ENCODE measurements around the gene AQP5. TPM values are rescaled to one million over a fixed set of nuclear protein-coding genes. Genes with fewer than 3 reads are reported as not detected.

AQP5 gene
- total RNA-seq: not detected in 2 replicates

- DNase-seq (ENCODE audit: extremely low read depth, low read depth, low spot score): no peak
These were observed at the start of gene AQP5 for GRCh38 chr12:49961111-49961922. TSS of gene AQP5 (plus strand) at chr12:49961872. CDS start at chr12:49962018, 146 bp downstream.

DNA sequence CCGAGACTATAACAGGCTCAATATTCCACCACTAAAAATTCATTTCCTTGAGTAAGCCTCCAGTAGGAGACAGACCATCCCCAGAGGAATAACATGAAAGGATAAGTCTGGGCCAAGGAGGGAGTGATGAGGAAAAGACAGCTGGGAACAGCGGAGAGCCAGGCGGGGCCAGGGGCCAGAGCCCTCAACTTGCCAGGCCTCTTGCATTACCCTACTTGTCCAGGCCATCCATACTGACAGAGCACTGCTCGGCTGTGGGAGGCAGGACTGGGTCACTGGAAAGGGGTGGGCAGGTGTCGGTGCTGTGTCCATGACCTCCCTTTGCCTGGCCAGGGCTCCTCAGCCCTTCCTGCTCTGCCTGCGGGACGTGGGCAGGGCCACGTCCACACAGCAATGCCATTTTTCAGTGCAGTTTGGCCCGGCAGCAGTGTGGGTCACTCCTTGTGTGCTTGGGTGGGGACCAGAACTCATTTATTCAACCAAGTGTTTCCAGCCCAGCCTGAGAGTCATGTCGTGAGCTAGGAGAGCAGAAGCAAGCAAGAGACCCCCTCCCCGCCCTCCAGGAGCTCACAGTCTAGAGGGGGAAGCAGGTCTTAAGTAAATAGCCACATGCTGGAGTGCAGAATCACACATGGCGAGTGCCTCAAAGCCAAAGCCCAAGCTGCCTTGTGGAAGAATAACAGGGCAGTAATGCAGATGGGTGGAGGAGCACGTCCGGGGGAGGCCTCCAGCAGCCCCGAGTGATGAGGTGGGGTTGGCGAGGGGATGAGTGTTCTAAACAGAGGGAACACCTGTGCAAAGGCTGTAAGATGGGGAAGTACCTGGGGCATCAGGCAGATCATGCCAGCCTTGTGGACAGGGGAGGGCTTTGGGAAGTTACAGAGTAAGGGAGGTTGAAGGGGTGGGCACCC is 49.1 kb upstream of the AQP5 start:
- DNase-seq (ENCODE audit: extremely low read depth, low read depth, low spot score): no peak

GRCh38 chr12:49916129-49916919 is 45.3 kb upstream of the AQP5 start:
- no peak for DNase-seq (ENCODE audit: extremely low read depth, low read depth, low spot score)

GRCh38 chr12:49917166-49917787 is 44.4 kb upstream of the AQP5 start:
- no peak for DNase-seq (ENCODE audit: extremely low read depth, low read depth, low spot score)

DNA sequence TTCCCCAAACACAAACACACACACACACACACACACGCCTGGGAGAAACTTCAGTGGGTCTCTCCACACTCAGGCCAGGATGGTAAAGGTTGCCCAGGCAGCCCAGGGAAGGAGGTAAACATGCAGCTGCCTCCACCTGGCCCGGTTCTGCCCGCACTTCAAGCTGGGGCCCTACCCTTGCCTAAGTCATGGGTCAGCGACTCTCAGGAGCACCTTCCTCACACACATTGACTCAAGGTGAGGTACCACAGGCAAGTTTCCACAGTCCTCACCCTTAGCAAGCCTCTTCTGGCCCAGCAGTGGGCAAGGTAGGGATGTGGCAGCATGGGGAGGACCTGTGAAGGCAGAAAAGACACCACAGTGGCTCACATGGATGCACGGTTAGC is 43.9 kb upstream of the AQP5 start:
- no peak for DNase-seq (ENCODE audit: extremely low read depth, low read depth, low spot score)

- peak; percentile 20 for DNase-seq (ENCODE audit: extremely low read depth, low read depth, low spot score)
These were observed 41.3 kb upstream of the AQP5 start for GRCh38 chr12:49920241-49920914.

DNA sequence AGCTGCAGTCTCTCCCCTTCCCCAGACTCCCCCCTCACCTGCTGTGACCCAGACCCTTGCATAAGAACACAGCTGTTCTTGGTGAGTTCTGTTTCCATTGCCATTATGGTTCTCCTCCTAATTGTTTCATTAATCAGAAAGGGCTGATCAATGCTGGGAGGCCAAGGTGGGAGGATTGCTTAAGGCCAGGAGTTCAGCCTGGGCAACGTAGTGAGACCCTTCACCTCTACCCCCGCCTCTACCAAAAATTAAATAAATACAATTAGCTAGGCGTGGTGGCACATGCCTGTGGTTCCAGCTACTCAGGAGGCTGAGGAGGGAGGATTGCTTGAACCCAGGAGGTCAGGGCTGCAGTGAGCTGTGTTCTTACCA is 40.8 kb upstream of the AQP5 start:
- DNase-seq (ENCODE audit: extremely low read depth, low read depth, low spot score): no peak

DNA sequence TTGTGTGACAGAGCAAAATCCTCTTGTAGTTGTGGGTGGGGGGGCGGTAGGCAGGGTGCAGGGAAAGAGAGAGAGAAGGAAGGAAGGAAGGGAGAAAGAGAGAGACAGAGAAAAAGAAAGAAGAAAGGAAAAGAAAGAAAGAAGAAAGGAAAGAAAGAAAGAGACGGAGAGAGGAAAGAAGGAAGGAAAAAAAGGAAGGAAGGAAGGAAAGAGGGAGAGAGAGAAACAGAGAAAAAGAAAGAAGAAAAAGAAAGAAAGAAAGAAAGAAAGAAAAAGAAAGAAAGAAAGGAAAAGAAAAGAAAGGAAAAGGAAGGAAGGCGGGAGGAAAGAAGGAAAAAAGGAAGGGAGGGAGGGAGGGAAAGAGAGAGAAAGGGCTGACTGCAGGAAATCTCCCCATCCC is 40.4 kb upstream of the AQP5 start:
- no peak for DNase-seq (ENCODE audit: extremely low read depth, low read depth, low spot score)

GRCh38 chr12:49921936-49922335 is 39.7 kb upstream of the AQP5 start:
- no peak for DNase-seq (ENCODE audit: extremely low read depth, low read depth, low spot score)

DNA sequence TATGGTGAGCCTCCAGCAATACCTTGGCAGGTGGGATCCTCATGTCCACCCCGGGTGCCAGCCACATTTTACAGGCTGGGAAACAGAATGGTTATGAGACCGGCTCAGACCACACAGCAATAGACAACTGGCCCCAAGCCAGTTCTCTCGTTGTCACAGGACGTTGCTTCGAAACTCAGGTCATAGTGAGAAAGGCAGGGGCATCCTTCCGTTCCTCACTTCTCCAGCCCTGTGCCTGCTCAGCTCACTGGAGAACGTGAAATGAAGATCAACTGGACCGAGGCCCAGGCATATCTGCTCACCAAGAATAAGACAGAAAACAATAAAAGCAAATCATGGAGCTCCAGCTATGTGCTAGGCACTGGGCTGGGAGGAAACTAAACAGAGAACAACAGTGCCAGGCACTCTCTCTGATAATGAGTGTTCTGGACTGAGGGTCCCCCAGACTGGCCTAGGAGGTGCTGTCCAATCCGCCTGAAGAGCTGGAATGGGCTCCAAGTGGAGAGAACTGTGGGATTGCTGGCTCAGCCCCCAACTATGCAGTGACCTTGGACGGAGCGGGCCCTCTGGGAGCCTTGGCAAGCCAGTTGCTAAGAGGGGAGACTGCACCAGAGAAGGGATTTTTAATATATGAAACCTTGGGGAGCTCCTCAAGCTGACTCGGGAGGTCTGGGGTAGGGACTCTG is 39.2 kb upstream of the AQP5 start:
- no peak for DNase-seq (ENCODE audit: extremely low read depth, low read depth, low spot score)

DNA sequence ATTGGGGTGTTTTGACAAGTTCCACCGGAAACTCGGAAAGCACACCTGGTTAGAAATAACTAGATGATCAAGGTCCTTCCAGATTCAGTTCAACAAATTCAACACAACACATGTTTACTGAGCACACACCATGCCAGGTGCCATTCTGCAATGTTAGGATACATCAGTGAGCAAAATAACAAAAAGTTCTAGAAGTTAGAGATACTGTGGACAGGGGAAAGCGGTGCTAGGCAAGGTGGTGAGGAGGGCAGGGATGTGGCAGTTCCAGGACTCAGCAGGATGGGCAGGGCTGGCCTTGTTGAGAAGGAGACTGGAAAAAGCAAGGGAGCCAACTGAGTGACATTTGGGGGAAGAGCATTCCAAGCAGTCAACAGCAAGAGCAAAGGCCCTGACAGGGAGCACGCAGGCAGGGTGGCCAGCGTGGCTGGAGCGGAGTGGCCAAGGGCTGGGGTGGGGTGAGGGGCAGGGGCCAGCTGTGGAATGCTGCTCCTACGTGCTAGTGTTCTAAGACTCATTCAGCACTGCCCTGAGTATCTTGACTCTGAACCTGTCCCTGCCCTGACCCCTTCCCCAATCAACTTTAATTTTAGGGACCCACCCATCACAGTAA is 38.5 kb upstream of the AQP5 start:
- DNase-seq (ENCODE audit: extremely low read depth, low read depth, low spot score): no peak

GRCh38 chr12:49923880-49924556 is 37.7 kb upstream of the AQP5 start:
- no peak for DNase-seq (ENCODE audit: extremely low read depth, low read depth, low spot score)

- DNase-seq (ENCODE audit: extremely low read depth, low read depth, low spot score): no peak
These were observed 36.9 kb upstream of the AQP5 start for GRCh38 chr12:49924628-49925246.

DNA sequence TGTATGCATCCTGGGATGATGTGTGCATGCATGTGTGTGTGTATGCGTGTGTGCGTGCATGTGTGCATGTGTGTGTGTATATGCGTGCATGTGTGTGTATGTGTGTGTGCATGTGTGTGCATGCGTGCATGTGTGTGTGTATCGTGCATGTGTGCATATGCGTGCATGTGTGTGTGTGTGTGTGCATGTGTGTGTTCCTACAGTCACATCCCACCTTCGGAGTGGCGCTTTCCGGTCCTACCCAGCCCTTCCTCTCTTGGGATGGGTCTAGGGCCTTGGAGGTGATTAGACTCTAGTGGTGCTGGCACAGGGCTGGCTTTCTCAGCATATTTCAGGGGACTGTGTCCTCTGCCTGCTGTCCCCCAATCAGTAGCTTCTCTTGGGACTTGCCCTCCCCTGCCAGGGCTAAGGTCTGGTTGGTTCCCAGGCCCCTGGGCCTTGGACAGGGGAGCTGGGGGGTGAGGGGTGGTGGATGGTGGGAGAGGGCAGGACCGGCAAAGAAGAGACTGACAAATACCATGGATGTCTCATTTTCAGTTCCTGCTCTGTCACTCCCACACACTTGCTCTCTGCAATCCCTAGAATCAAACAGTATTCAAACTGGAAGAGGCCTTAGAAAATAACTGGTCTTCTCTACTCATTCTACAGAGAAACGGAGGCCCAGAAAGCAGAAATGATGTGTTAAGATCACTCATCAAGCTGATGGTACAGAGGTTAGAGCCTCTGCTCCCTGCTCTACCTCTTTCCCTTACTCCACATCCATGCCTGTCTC is 36.1 kb upstream of the AQP5 start:
- DNase-seq (ENCODE audit: extremely low read depth, low read depth, low spot score): no peak

- DNase-seq (ENCODE audit: extremely low read depth, low read depth, low spot score): no peak
These were observed 33.2 kb upstream of the AQP5 start for GRCh38 chr12:49928471-49928870.

DNA sequence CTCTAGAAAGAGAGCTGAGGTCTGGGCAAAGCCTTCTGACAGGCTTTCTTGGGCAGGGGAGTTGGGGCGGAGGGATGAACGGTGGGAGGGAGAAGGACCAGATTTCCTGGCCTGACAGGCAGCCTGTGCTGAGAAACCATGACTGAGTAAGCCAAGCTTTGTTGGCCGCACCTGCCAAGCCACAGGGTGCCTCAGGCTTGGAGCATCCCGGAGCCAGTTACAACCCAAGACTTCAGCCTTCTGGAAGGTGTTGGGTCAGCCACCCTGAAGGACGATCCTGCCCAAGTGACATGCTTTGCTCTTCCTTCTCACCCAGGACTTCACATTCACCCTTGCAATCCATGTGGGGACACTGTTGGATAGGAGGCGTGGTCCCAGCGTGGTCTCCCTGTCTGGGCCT is 32.1 kb upstream of the AQP5 start:
- DNase-seq (ENCODE audit: extremely low read depth, low read depth, low spot score): no peak

- DNase-seq (ENCODE audit: extremely low read depth, low read depth, low spot score): no peak
These were observed 31.0 kb upstream of the AQP5 start for GRCh38 chr12:49930515-49931288.
